GM23338 (cell line): Measurements from ENCODE around the gene TBX3. TPM values are rescaled to one million over a fixed set of nuclear protein-coding genes. Genes with fewer than 3 reads are reported as not detected.

Experiments
- ATAC-seq: fragments of 200-7000 bp; cut with Tn5 transposase; 3 replicates; pipeline ENCODE4 v1.9.1; 2020
- DNase-seq: peaks from one replicate; pipeline ENCODE4 v3.0.0-alpha.2; 2015; ENCODE audit warnings: low spot score
- H2AFZ ChIP-seq: fragments of 200-600 bp; sonication (generic); 2 replicates; pipeline ENCODE4 v1.8.0; 2016; ENCODE audit warnings: antibody characterized with exemption, mild to moderate bottlenecking, moderate library complexity
- H3F3A ChIP-seq: fragments of 200-600 bp; sonication (generic); replicated peaks from 2 replicates; pipeline ENCODE4 v1.8.0; 2017; ENCODE audit warnings: antibody characterized with exemption, mixed run types, low read depth
- H3K27ac ChIP-seq: fragments of 200-600 bp; sonication (generic); 2 replicates; pipeline ENCODE4 v1.6.1; 2016; ENCODE audit warnings: low read depth
- H3K27me3 ChIP-seq: fragments of 200-600 bp; sonication (generic); 2 replicates; pipeline ENCODE4 v1.8.0; 2016; ENCODE audit warnings: mild to moderate bottlenecking, mixed run types, moderate library complexity; ENCODE audit not compliant: insufficient read depth
- H3K36me3 ChIP-seq: fragments of 200-600 bp; sonication (generic); 2 replicates; pipeline ENCODE4 v1.8.0; 2016; ENCODE audit warnings: mild to moderate bottlenecking; ENCODE audit not compliant: insufficient read depth
- H3K4me1 ChIP-seq: fragments of 200-600 bp; sonication (generic); 2 replicates; pipeline ENCODE4 v1.8.0; 2016; ENCODE audit warnings: mild to moderate bottlenecking, moderate library complexity; ENCODE audit not compliant: insufficient read depth
- H3K4me2 ChIP-seq: fragments of 200-600 bp; sonication (generic); 2 replicates; pipeline ENCODE4 v1.7.1; 2017; ENCODE audit warnings: mixed run types
- H3K4me3 ChIP-seq: fragments of 200-600 bp; sonication (generic); 2 replicates; pipeline ENCODE4 v1.6.1; 2016; ENCODE audit warnings: mixed run types
- H3K79me2 ChIP-seq: fragments of 200-600 bp; sonication (generic); replicated peaks from 2 replicates; pipeline ENCODE4 v1.8.0; 2017; ENCODE audit warnings: mild to moderate bottlenecking; ENCODE audit not compliant: insufficient read depth
- H3K9me2 ChIP-seq: fragments of 200-600 bp; sonication (generic); 2 replicates; pipeline ENCODE4 v1.8.0; 2017; ENCODE audit not compliant: insufficient read depth
- H4K20me1 ChIP-seq: fragments of 200-600 bp; sonication (generic); replicated peaks from 2 replicates; pipeline ENCODE4 v1.8.0; 2017; ENCODE audit warnings: mild to moderate bottlenecking; ENCODE audit not compliant: insufficient read depth
- H3K27ac Mint-ChIP-seq: 2 replicates; pipeline ENCODE4 v1.8.0; 2020; ENCODE audit warnings: inconsistent platforms, mild to moderate bottlenecking, moderate library complexity, mixed read lengths
- H3K27me3 Mint-ChIP-seq: 3 replicates; pipeline ENCODE4 v1.8.0; 2022; ENCODE audit warnings: low read depth, mild to moderate bottlenecking, moderate library complexity, mixed read lengths, inconsistent platforms; ENCODE audit not compliant: insufficient read depth, poor library complexity
- H3K36me3 Mint-ChIP-seq: 3 replicates; pipeline ENCODE4 v1.8.0; 2021; ENCODE audit warnings: low read depth, mild to moderate bottlenecking, inconsistent platforms, moderate library complexity, mixed read lengths
- H3K4me1 Mint-ChIP-seq: 3 replicates; pipeline ENCODE4 v1.8.0; 2020; ENCODE audit warnings: mild to moderate bottlenecking, inconsistent platforms, mixed read lengths
- H3K4me3 Mint-ChIP-seq: 3 replicates; pipeline ENCODE4 v1.8.0; 2021; ENCODE audit warnings: moderate library complexity, mild to moderate bottlenecking, inconsistent platforms, mixed read lengths
- H3K9me3 Mint-ChIP-seq: 3 replicates; pipeline ENCODE4 v1.8.0; 2020; ENCODE audit warnings: moderate library complexity, mild to moderate bottlenecking, inconsistent platforms, mixed read lengths
- CREB1 ChIP-seq: fragments of 250-450 bp; sonication (Bioruptor Pico); IDR thresholded peaks from 2 replicates; pipeline ENCODE4 v1.5.0; 2020; ENCODE audit warnings: low read depth, mild to moderate bottlenecking, moderate library complexity
- CTCF ChIP-seq, 2 experiments: fragments of 200-600 bp in 1 of 2; sonication (generic) in 1 of 2; conservative IDR thresholded peaks; 2 replicates each; pipeline versions ENCODE4 v1.5.1 to v1.6.1; 2016 to 2017; ENCODE audit warnings: antibody characterized with exemption in 2 of 2, low read depth in 2 of 2, mild to moderate bottlenecking in 2 of 2, moderate library complexity in 1 of 2
- ETS1 ChIP-seq: IDR thresholded peaks from 2 replicates; pipeline ENCODE4 v1.6.1; 2016; ENCODE audit warnings: antibody characterized with exemption
- EZH2 ChIP-seq: fragments of 200-600 bp; sonication (generic); IDR thresholded peaks from one replicate; pipeline ENCODE4 v1.8.0; 2017; ENCODE audit warnings: antibody characterized with exemption, mild to moderate bottlenecking, low read depth; ENCODE audit not compliant: unreplicated experiment
- EZH2phosphoT487 ChIP-seq: fragments of 200-600 bp; sonication (generic); IDR thresholded peaks from one replicate; pipeline ENCODE4 v1.8.1; 2018; ENCODE audit warnings: antibody characterized with exemption; ENCODE audit not compliant: unreplicated experiment
- JUNB ChIP-seq: IDR thresholded peaks from one replicate; pipeline ENCODE4 v1.6.1; 2016; ENCODE audit warnings: antibody characterized with exemption; ENCODE audit not compliant: unreplicated experiment
- NANOG ChIP-seq: IDR thresholded peaks from 2 replicates; pipeline ENCODE4 v1.6.1; 2016; ENCODE audit warnings: antibody characterized with exemption, borderline replicate concordance
- POLR2AphosphoS5 ChIP-seq: IDR thresholded peaks from 2 replicates; pipeline ENCODE4 v1.6.1; 2016; ENCODE audit warnings: antibody characterized with exemption, low read depth
- REST ChIP-seq: IDR thresholded peaks from one replicate; pipeline ENCODE4 v1.6.1; 2018; ENCODE audit warnings: antibody characterized with exemption; ENCODE audit not compliant: unreplicated experiment
- STAT1 ChIP-seq: IDR thresholded peaks from one replicate; pipeline ENCODE4 v1.6.1; 2016; ENCODE audit warnings: antibody characterized with exemption; ENCODE audit not compliant: unreplicated experiment
- ZNF114 ChIP-seq: fragments of 250-450 bp; sonication (Bioruptor Pico); IDR thresholded peaks from 2 replicates; pipeline ENCODE4 v1.5.0; 2020; ENCODE audit warnings: mild to moderate bottlenecking, moderate library complexity
- ZNF331 ChIP-seq: fragments of 250-450 bp; sonication (Bioruptor Pico); IDR thresholded peaks from 2 replicates; pipeline ENCODE4 v1.5.0; 2020; ENCODE audit warnings: low read depth, mild to moderate bottlenecking, moderate library complexity
- ZNF462 ChIP-seq: fragments of 250-450 bp; sonication (Bioruptor Pico); IDR thresholded peaks from 2 replicates; pipeline ENCODE4 v1.5.0; 2020; ENCODE audit warnings: mild to moderate bottlenecking, moderate library complexity
- polyA plus RNA-seq: library from polyadenylated mRNA; unstranded; fragments of >200 nt; fragmentation: Nextera tagmentation; extraction: Ambion mirVana; gene quantifications from 2 replicates; pipeline ENCODE4 v1.2.1, GENCODE V29; 2016
- total RNA-seq: library from RNA; depleted of rRNA; stranded (reverse); fragments of >200 nt; shearing (Covaris generic); gene quantifications from 2 replicates; pipeline ENCODE4 v1.2.3, GENCODE V29; 2014

Gene TBX3
- total and polyA plus RNA-seq, 2 experiments from 2014 or later = 0.18 to 0.24 TPM

- Mint-ChIP-seq H3K9me3 (no peaks in the 10 kb centered on the region), H3K4me1 (peaks cover 43% of the 10 kb centered on the region), H3K4me3 (peak overlapping the region; percentile 68), H3K27ac (no peak overlapping the region), H3K27me3 (peaks cover 71% of the 10 kb centered on the region), H3K36me3 (no peaks in the 10 kb centered on the region)
- Histone ChIP-seq H3K4me3 (peak overlapping the region; percentile 50), H2AFZ (no peak overlapping the region), H3K27ac (no peak overlapping the region), H4K20me1 (peaks cover 10% of the 10 kb centered on the region), H3K27me3 (peaks cover 70% of the 10 kb centered on the region), H3K4me1 (peaks cover 49% of the 10 kb centered on the region), H3F3A (peaks cover 8% of the 10 kb centered on the region; the same call in 1 of the 2 replicates), H3K79me2 (no peaks in the 10 kb centered on the region), H3K4me2 (peak overlapping the region; percentile 78), H3K9me2 (no peaks in the 10 kb centered on the region), H3K36me3 (no peaks in the 10 kb centered on the region)
- TF ChIP-seq ETS1 (no peak), ZNF114 (CRISPR knock-in tag) (no peak), CTCF (conservative IDR thresholded peaks at IDR 0.05; ENCODE audit: low read depth in 2 of 2) (no peak), STAT1 (no peak), ZNF462 (CRISPR knock-in tag) (no peak), REST (no peak), EZH2 (peak; percentile 98), ZNF331 (CRISPR knock-in tag) (no peak), EZH2phosphoT487 (peak; percentile 97), CREB1 (CRISPR knock-in tag) (no peak), NANOG (no peak), JUNB (no peak), POLR2AphosphoS5 (no peak)
- ATAC-seq (peak; percentile 4), DNase-seq (peak; percentile 73)
Measured at GRCh38 chr12:114664651-114665320, 19.2 kb downstream of the TBX3 start.
